H9 (cell line): ENCODE measurements around the gene RIGI. TPM values are rescaled to one million over a fixed set of nuclear protein-coding genes. Genes with fewer than 3 reads are reported as not detected.

Source experiments
- DNase-seq: peaks from one replicate; pipeline ENCODE4 v3.0.0-alpha.2; 2017
- H2AFZ ChIP-seq: one replicate; pipeline ENCODE4 v1.6.1; 2013; ENCODE audit warnings: mild to moderate bottlenecking, low read length, control low read depth, moderate library complexity
- H2AK5ac ChIP-seq: 2 replicates; pipeline ENCODE4 v1.6.1; 2013; ENCODE audit warnings: low read length, control low read depth, mixed read lengths; ENCODE audit not compliant: insufficient read length
- H2BK120ac ChIP-seq: one replicate; pipeline ENCODE4 v1.6.1; 2013; ENCODE audit warnings: low read depth, mild to moderate bottlenecking, low read length, control low read depth, inconsistent platforms; ENCODE audit not compliant: poor library complexity, severe bottlenecking
- H2BK12ac ChIP-seq: 2 replicates; pipeline ENCODE4 v1.6.1; 2013; ENCODE audit warnings: low read length, control low read depth, mixed read lengths, low read depth; ENCODE audit not compliant: insufficient read length
- H2BK15ac ChIP-seq: 2 replicates; pipeline ENCODE4 v1.6.1; 2013; ENCODE audit warnings: low read depth, low read length, control low read depth
- H2BK20ac ChIP-seq: one replicate; pipeline ENCODE4 v1.6.1; 2013; ENCODE audit warnings: low read depth, mild to moderate bottlenecking, low read length, control low read depth, inconsistent platforms; ENCODE audit not compliant: poor library complexity, severe bottlenecking
- H2BK5ac ChIP-seq: 2 replicates; pipeline ENCODE4 v1.6.1; 2013; ENCODE audit warnings: low read length, control low read depth, mixed read lengths; ENCODE audit not compliant: insufficient read length
- H3K14ac ChIP-seq: 2 replicates; pipeline ENCODE4 v1.6.1; 2013; ENCODE audit warnings: low read length, control low read depth; ENCODE audit not compliant: insufficient read depth
- H3K18ac ChIP-seq: 2 replicates; pipeline ENCODE4 v1.6.1; 2013; ENCODE audit warnings: low read depth, mild to moderate bottlenecking, mixed read lengths, low read length, control low read depth; ENCODE audit not compliant: insufficient read length
- H3K23ac ChIP-seq: 2 replicates; pipeline ENCODE4 v1.6.1; 2013; ENCODE audit warnings: low read length, control low read depth, mixed read lengths, low read depth; ENCODE audit not compliant: insufficient read length
- H3K23me2 ChIP-seq: 2 replicates; pipeline ENCODE4 v1.6.1; 2013; ENCODE audit warnings: low read depth, mild to moderate bottlenecking, mixed read lengths, low read length, control low read depth; ENCODE audit not compliant: insufficient read length, poor library complexity, severe bottlenecking
- H3K27ac ChIP-seq: 2 replicates; pipeline ENCODE4 v1.5.1; 2013; ENCODE audit warnings: low read length, control low read depth, mixed read lengths, low read depth; ENCODE audit not compliant: insufficient read length
- H3K27me3 ChIP-seq: 2 replicates; pipeline ENCODE4 v1.6.1; 2013; ENCODE audit warnings: low read length, control low read depth, inconsistent platforms; ENCODE audit not compliant: insufficient read depth
- H3K4ac ChIP-seq: 2 replicates; pipeline ENCODE4 v1.6.1; 2013; ENCODE audit warnings: low read depth, mild to moderate bottlenecking, control low read depth, inconsistent platforms, low read length, moderate library complexity
- H3K4me1 ChIP-seq: 2 replicates; pipeline ENCODE4 v1.6.1; 2013; ENCODE audit warnings: low read length, control low read depth, inconsistent platforms; ENCODE audit not compliant: insufficient read depth
- H3K4me2 ChIP-seq: 2 replicates; pipeline ENCODE4 v1.6.1; 2013; ENCODE audit warnings: low read length, control low read depth, mixed read lengths; ENCODE audit not compliant: insufficient read length, insufficient read depth
- H3K56ac ChIP-seq: 2 replicates; pipeline ENCODE4 v1.6.1; 2013; ENCODE audit warnings: low read depth, mild to moderate bottlenecking, mixed read lengths, low read length, control low read depth; ENCODE audit not compliant: insufficient read length
- H3K79me1 ChIP-seq: 2 replicates; pipeline ENCODE4 v1.6.1; 2013; ENCODE audit warnings: low read depth, mild to moderate bottlenecking, moderate library complexity, low read length, control low read depth, inconsistent platforms; ENCODE audit not compliant: insufficient read depth, poor library complexity, severe bottlenecking
- H3K79me2 ChIP-seq: 2 replicates; pipeline ENCODE4 v1.6.1; 2013; ENCODE audit warnings: low read length, control low read depth, inconsistent platforms; ENCODE audit not compliant: insufficient read depth
- H3K9ac ChIP-seq: 2 replicates; pipeline ENCODE4 v1.6.1; 2013; ENCODE audit warnings: low read length, control low read depth, mixed read lengths; ENCODE audit not compliant: insufficient read length; ENCODE audit errors: extremely low read depth
- H3K9me3 ChIP-seq: one replicate; pipeline ENCODE4 v1.6.1; 2013; ENCODE audit warnings: low read depth, low read length, inconsistent platforms; ENCODE audit not compliant: control insufficient read depth
- H3T11ph ChIP-seq: one replicate; pipeline ENCODE4 v1.6.1; 2013; ENCODE audit warnings: mild to moderate bottlenecking, low read length, control low read depth, inconsistent platforms
- H4K20me1 ChIP-seq: one replicate; pipeline ENCODE4 v1.6.1; 2013; ENCODE audit not compliant: control insufficient read depth, insufficient read length, insufficient read depth
- H4K5ac ChIP-seq: 2 replicates; pipeline ENCODE4 v1.6.1; 2013; ENCODE audit warnings: low read depth, mild to moderate bottlenecking, mixed read lengths, low read length, control low read depth; ENCODE audit not compliant: insufficient read length
- H4K8ac ChIP-seq: replicated peaks from 2 replicates; pipeline ENCODE4 v1.6.1; 2013; ENCODE audit warnings: low read length, control low read depth, mixed read lengths, low read depth; ENCODE audit not compliant: insufficient read length
- H4K91ac ChIP-seq: 2 replicates; pipeline ENCODE4 v1.6.1; 2013; ENCODE audit warnings: low read depth, mild to moderate bottlenecking, moderate library complexity, mixed read lengths, low read length, control low read depth; ENCODE audit not compliant: insufficient read length
- H3K27ac Mint-ChIP-seq, 3 experiments: 2 replicates in 2 of 3; 3 replicates in 1 of 3; pipeline ENCODE4 v1.8.0; 2020 to 2021; ENCODE audit warnings: mixed read lengths in 3 of 3, mild to moderate bottlenecking in 1 of 3, moderate library complexity in 1 of 3
- H3K27me3 Mint-ChIP-seq: 2 replicates; pipeline ENCODE4 v1.8.0; 2021; ENCODE audit warnings: low read depth, mild to moderate bottlenecking, moderate library complexity, mixed read lengths
- H3K36me3 Mint-ChIP-seq, 3 experiments: 2 replicates in 2 of 3; 3 replicates in 1 of 3; pipeline ENCODE4 v1.8.0; 2020 to 2021; ENCODE audit warnings: low read depth in 3 of 3, mixed read lengths in 3 of 3; ENCODE audit not compliant: insufficient read depth in 1 of 3
- H3K4me1 Mint-ChIP-seq, 2 experiments: 2 replicates each; pipeline ENCODE4 v1.8.0; 2020; ENCODE audit warnings: mixed read lengths in 2 of 2
- H3K4me3 Mint-ChIP-seq, 2 experiments: 2 replicates in 1 of 2; 3 replicates in 1 of 2; pipeline ENCODE4 v1.8.0; 2020 to 2021; ENCODE audit warnings: mild to moderate bottlenecking in 2 of 2, mixed read lengths in 2 of 2, moderate library complexity in 1 of 2
- H3K9me3 Mint-ChIP-seq, 2 experiments: 2 replicates in 1 of 2; 3 replicates in 1 of 2; pipeline ENCODE4 v1.8.0; 2020; ENCODE audit warnings: mild to moderate bottlenecking in 2 of 2, mixed read lengths in 2 of 2, moderate library complexity in 1 of 2
- WGBS: extraction: QIAGEN DNeasy Blood & Tissue Kit; methylation state at CpG from one replicate; pipeline ENCODE4 v1.1.7; 2013; ENCODE audit warnings: missing lambda C conversion rate, low lambda C conversion rate, mixed read lengths; ENCODE audit not compliant: insufficient read length; ENCODE audit errors: extremely low coverage; 5-methylcytosine and 5-hydroxymethylcytosine counted together
- total RNA-seq: library from RNA; stranded (reverse); gene quantifications from 2 replicates; pipeline ENCODE4 v1.2.1, GENCODE V29; 2021
- TF ChIP-seq, protein P1 (sequence below): fragments of 200-600 bp; sonication (generic); conservative IDR thresholded peaks from 3 replicates; pipeline ENCODE4 v1.8.0; 2021; ENCODE audit warnings: antibody characterized with exemption, mild to moderate bottlenecking

The RIGI gene
- total RNA-seq, 1 experiment from 2014 or later = 4.1 TPM

DNA sequence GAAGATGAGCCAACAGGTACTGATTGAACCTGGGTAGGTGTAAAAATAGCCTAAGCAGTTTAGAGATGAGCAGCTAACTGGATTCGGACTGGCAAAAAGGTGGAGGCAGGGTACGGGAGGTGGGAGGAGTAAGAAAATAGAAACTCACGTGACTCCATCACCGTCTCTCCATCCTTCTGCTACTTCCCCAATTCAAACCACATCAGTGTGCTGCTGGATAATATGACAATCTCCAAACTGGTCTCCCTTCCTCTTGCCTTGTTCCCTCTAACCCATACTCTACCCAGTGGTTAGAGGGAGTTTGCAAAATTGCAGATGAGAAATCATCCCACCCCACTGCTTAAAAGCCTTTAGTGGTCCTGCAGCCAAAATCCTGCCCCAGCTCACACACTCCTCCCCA is 42.7 kb downstream of the RIGI start:
- H3K27ac ChIP-seq = no peak overlapping the region
- no peak overlapping the region for H2BK120ac ChIP-seq
- no peak overlapping the region for H3K56ac ChIP-seq
- H3K4me2 ChIP-seq = no peak overlapping the region
- no peaks in the 10 kb centered on the region for H3K9me3 ChIP-seq
- no peaks in the 10 kb centered on the region for H3K4me1 ChIP-seq
- Mint-ChIP-seq H3K27ac (no peak overlapping the region), H3K9me3 (no peaks in the 10 kb centered on the region), H3K27me3 (no peaks in the 10 kb centered on the region), H3K4me1 (no peaks in the 10 kb centered on the region), H3K4me3 (no peak overlapping the region), H3K36me3 (peaks cover 0 to 25% (median 15%) of the 10 kb centered on the region in 3 experiments; a peak in 4 of 7 replicates)
- no peak overlapping the region for H2BK12ac ChIP-seq
- H3K27me3 ChIP-seq = no peaks in the 10 kb centered on the region
- H2AK5ac ChIP-seq = no peak overlapping the region
- no peak overlapping the region for H3T11ph ChIP-seq
- H2AFZ ChIP-seq = no peak overlapping the region
- WGBS = no CpG with 5 or more reads among the region's 4 CpGs
- no peak overlapping the region for H3K14ac ChIP-seq
- no peak overlapping the region for H3K4ac ChIP-seq
- H3K79me1 ChIP-seq = no peaks in the 10 kb centered on the region
- no peak overlapping the region for H2BK15ac ChIP-seq
- H3K79me2 ChIP-seq = no peaks in the 10 kb centered on the region
- H3K23me2 ChIP-seq = no peaks in the 10 kb centered on the region
- H3K23ac ChIP-seq = no peak overlapping the region
- TF ChIP-seq, protein P1, sequence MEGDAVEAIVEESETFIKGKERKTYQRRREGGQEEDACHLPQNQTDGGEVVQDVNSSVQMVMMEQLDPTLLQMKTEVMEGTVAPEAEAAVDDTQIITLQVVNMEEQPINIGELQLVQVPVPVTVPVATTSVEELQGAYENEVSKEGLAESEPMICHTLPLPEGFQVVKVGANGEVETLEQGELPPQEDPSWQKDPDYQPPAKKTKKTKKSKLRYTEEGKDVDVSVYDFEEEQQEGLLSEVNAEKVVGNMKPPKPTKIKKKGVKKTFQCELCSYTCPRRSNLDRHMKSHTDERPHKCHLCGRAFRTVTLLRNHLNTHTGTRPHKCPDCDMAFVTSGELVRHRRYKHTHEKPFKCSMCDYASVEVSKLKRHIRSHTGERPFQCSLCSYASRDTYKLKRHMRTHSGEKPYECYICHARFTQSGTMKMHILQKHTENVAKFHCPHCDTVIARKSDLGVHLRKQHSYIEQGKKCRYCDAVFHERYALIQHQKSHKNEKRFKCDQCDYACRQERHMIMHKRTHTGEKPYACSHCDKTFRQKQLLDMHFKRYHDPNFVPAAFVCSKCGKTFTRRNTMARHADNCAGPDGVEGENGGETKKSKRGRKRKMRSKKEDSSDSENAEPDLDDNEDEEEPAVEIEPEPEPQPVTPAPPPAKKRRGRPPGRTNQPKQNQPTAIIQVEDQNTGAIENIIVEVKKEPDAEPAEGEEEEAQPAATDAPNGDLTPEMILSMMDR = no peak
- no peak overlapping the region for H4K91ac ChIP-seq
- no peak overlapping the region for H2BK20ac ChIP-seq
- H2BK5ac ChIP-seq = no peak overlapping the region
- no peak for DNase-seq
- H3K18ac ChIP-seq = no peak overlapping the region
- H4K5ac ChIP-seq = no peak overlapping the region
- H3K9ac ChIP-seq = no peak overlapping the region
- H4K8ac ChIP-seq = no peak overlapping the region
- no peaks in the 10 kb centered on the region for H4K20me1 ChIP-seq

Other genes starting within 250 kb of the RIGI start
- gene ACO1, start 141.6 kb downstream of the RIGI start, total RNA-seq = 44.5 and 45.0 TPM in 2 replicates
- gene SMIM27, start 26.1 kb upstream of the RIGI start, total RNA-seq = 12.2 and 15.7 TPM in 2 replicates
- gene TOPORS, start 26.4 kb upstream of the RIGI start, total RNA-seq = 30.2 and 31.9 TPM in 2 replicates
- gene NDUFB6, start 47.0 kb upstream of the RIGI start, total RNA-seq = 60.2 and 66.4 TPM in 2 replicates
- not detected in 2 replicates for gene TAF1L, start 109.5 kb upstream of the RIGI start, total RNA-seq